Uterus (tissue), 2 donors: ENCODE data around the gene FAM162A.
"Not testable (repeated sequence)": the region's sequence is repeated elsewhere in the genome, so short reads cannot be mapped to it uniquely, and the experiment has no call there.

ENCODE experiments used
- CTCF ChIP-seq, 4 experiments: fragments of 200-600 bp in 2 of 4; fragments of 450-650 bp in 2 of 4; sonication (generic) in 2 of 4; IDR thresholded peaks; one replicate each; pipeline ENCODE4 v1.5.1; 2016 to 2019; ENCODE audit warnings: antibody characterized with exemption in 4 of 4, mild to moderate bottlenecking in 2 of 4, moderate library complexity in 1 of 4
- POLR2A ChIP-seq, 2 donors: fragments of 450-650 bp; IDR thresholded peaks; one replicate each; pipeline ENCODE4 v1.6.1; 2016; ENCODE audit warnings: antibody characterized with exemption in 2 of 2, mild to moderate bottlenecking in 1 of 2, moderate library complexity in 1 of 2

GRCh38 chr3:122448218-122448617 lies 64.2 kb downstream of the FAM162A start:
- not testable (repeated sequence) for TF ChIP-seq CTCF, POLR2A (IDR thresholded peaks at IDR 0.05)
